ENCODE results near the gene NRARP.

DNA sequence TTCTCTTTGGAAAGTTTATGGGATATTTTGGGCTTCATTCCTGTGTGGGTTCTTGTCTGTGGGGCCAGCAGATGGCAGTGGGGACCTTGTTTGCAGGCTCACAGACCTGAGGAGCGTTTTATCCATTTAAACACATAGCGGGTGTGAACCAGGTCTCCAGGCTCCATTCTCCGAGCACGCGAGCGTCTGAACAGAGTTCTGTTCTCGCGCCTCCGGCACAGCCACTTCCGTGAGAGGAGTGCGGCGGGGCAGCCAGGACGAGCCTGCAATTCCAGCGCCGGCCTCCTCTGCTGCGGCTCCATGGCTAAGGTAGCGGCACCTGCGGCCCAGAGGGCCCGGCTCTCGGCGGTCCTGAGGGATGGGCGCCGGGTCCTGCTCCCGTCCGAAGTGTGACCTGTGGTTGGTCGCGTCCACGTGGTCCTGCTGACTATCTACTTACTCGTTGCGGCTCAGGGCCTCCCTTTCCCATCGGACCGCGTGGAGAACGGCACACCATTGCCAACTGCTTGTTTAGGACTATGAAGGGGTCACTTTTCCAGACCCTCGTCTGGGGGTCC is 7.3 kb downstream of the NRARP start:
- TF ChIP-seq CTCF (IDR thresholded peaks at IDR 0.05) (no peak), POLR2A (IDR thresholded peaks at IDR 0.05) (no peak)
